ENCODE measurements around the gene UPF2.

DNA sequence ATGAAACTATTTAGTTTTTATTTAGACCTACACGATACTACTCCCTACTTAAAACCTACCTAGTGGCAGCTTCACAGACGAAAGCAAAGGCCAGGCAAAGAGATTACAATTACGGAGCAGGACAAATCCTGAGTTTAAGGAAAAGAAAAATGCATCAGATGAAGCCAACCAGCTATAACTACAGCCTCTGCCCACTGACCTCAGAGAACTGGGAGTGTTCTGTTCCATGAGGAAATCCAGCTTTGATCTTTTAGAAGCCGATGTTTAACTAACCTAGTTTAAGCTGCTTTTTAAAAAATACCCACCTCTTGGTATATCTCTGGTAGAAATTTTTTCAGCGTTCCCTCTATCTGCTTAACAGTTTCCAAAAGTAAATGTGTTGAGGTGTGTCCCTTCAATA is 3.0 kb upstream of the UPF2 start:
- TF ChIP-seq, protein P1, sequence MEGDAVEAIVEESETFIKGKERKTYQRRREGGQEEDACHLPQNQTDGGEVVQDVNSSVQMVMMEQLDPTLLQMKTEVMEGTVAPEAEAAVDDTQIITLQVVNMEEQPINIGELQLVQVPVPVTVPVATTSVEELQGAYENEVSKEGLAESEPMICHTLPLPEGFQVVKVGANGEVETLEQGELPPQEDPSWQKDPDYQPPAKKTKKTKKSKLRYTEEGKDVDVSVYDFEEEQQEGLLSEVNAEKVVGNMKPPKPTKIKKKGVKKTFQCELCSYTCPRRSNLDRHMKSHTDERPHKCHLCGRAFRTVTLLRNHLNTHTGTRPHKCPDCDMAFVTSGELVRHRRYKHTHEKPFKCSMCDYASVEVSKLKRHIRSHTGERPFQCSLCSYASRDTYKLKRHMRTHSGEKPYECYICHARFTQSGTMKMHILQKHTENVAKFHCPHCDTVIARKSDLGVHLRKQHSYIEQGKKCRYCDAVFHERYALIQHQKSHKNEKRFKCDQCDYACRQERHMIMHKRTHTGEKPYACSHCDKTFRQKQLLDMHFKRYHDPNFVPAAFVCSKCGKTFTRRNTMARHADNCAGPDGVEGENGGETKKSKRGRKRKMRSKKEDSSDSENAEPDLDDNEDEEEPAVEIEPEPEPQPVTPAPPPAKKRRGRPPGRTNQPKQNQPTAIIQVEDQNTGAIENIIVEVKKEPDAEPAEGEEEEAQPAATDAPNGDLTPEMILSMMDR (IDR thresholded peaks at IDR 0.05; ENCODE audit: low read depth, low read length), result no peak
- TF ChIP-seq, protein P2, sequence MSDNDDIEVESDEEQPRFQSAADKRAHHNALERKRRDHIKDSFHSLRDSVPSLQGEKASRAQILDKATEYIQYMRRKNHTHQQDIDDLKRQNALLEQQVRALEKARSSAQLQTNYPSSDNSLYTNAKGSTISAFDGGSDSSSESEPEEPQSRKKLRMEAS (IDR thresholded peaks at IDR 0.05; ENCODE audit: low read depth, low read length), result no peak

All from NB4 (cell line).